GM11168 (cell line): Measurements from ENCODE around the gene C11orf58.

ENCODE experiments used
- in situ Hi-C: fragments of 300-500 bp; cut with MboI; formaldehyde crosslinking; loops from one replicate; pipeline ENCODE4 v1.12.0; 2022; ENCODE audit warnings: low sequenced_read_pairs; ENCODE audit not compliant: unreplicated experiment

The C11orf58 gene

GRCh38 chr11:16783321-16783801, 44.9 kb downstream of the C11orf58 start:
- in situ Hi-C loops = no loop called here

GRCh38 chr11:16784097-16784496, 45.6 kb downstream of the C11orf58 start:
- in situ Hi-C loops = no loop called here

- in situ Hi-C loops = no loop called here
These were observed 46.2 kb downstream of the C11orf58 start for GRCh38 chr11:16784666-16785065.

GRCh38 chr11:16785520-16786128, 47.2 kb downstream of the C11orf58 start:
- in situ Hi-C loops = no loop called here

GRCh38 chr11:16786131-16786530, 47.7 kb downstream of the C11orf58 start:
- in situ Hi-C loops = no loop called here

- in situ Hi-C loops = no loop called here
These were observed 48.7 kb downstream of the C11orf58 start for GRCh38 chr11:16787035-16787742.

GRCh38 chr11:16788141-16789062, 50.0 kb downstream of the C11orf58 start:
- in situ Hi-C loops = no loop called here

- in situ Hi-C loops = no loop called here
These were observed 50.6 kb downstream of the C11orf58 start for GRCh38 chr11:16789063-16789420.

- in situ Hi-C loops = no loop called here
These were observed 51.4 kb downstream of the C11orf58 start for GRCh38 chr11:16789560-16790485.

GRCh38 chr11:16790486-16791190, 52.2 kb downstream of the C11orf58 start:
- in situ Hi-C loops = no loop called here

- in situ Hi-C loops = no loop called here
These were observed 52.9 kb downstream of the C11orf58 start for GRCh38 chr11:16791191-16791961.

- in situ Hi-C loops = no loop called here
These were observed 54.0 kb downstream of the C11orf58 start for GRCh38 chr11:16792426-16792825.

GRCh38 chr11:16793009-16793408, 54.6 kb downstream of the C11orf58 start:
- in situ Hi-C loops = no loop called here

- in situ Hi-C loops = no loop called here
These were observed 55.1 kb downstream of the C11orf58 start for GRCh38 chr11:16793511-16793910.

- in situ Hi-C loops = no loop called here
These were observed 55.8 kb downstream of the C11orf58 start for GRCh38 chr11:16794047-16794818.

- in situ Hi-C loops = no loop called here
These were observed 56.7 kb downstream of the C11orf58 start for GRCh38 chr11:16795146-16795545.

- in situ Hi-C loops = no loop called here
These were observed 57.9 kb downstream of the C11orf58 start for GRCh38 chr11:16796311-16796710.

- in situ Hi-C loops = no loop called here
These were observed 59.3 kb downstream of the C11orf58 start for GRCh38 chr11:16797776-16798175.
